GM12891 (cell line): ENCODE measurements around the gene ZNF407.

Experiments used
- POLR2A ChIP-seq: IDR thresholded peaks from 2 replicates; pipeline ENCODE4 v1.6.1; 2011; ENCODE audit warnings: low read depth, low read length, control low read depth
- POLR2AphosphoS5 ChIP-seq: IDR thresholded peaks from 2 replicates; pipeline ENCODE4 v1.6.1; 2011; ENCODE audit warnings: low read depth, low read length, control low read depth
- SPI1 ChIP-seq: IDR thresholded peaks from 2 replicates; pipeline ENCODE4 v1.6.1; 2011; ENCODE audit warnings: low read depth, low read length, control low read depth

DNA sequence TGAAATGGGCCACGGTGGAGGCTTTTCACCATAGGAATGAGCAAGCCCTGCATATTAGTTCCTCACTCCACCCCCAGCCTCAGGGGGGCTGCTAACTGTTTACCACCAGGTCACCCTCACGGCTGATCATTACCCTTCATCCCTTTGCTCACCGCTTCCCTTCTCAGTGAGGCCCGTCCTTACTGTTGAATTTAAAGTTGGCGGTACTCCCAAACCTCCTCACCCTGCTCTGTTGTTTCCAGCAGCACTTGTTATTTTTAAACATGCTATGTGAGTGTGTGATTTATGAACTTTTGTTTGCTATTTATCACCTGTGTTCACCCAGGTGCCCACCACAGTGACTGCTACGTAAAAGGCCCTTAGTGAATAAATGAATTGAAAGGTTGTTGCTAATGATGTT, 243.6 kb downstream of the ZNF407 start:
- TF ChIP-seq POLR2AphosphoS5 (no peak), SPI1 (no peak), POLR2A (no peak)
